BE2C (cell line): ENCODE data around the gene PITPNM2.

Experiments
- DNase-seq: peaks from one replicate; pipeline ENCODE4 v3.0.0-alpha.2; 2020
- H3K27me3 ChIP-seq: fragments of 250-450 bp; sonication (Bioruptor Pico); 2 replicates; pipeline ENCODE4 v1.5.1; 2020; ENCODE audit warnings: mild to moderate bottlenecking
- H3K36me3 ChIP-seq: fragments of 250-450 bp; sonication (Bioruptor Pico); 2 replicates; pipeline ENCODE4 v1.5.1; 2020; ENCODE audit warnings: mild to moderate bottlenecking
- H3K4me1 ChIP-seq: fragments of 250-450 bp; sonication (Bioruptor Pico); 2 replicates; pipeline ENCODE4 v1.5.1; 2020
- H3K4me3 ChIP-seq: 2 replicates; pipeline ENCODE4 v1.5.1; 2011; ENCODE audit warnings: low read depth, low read length
- H3K9me3 ChIP-seq: fragments of 250-450 bp; sonication (Bioruptor Pico); 2 replicates; pipeline ENCODE4 v1.5.1; 2020
- TF ChIP-seq, protein P1 (sequence below): IDR thresholded peaks from 2 replicates; pipeline ENCODE4 v1.5.1; 2012; ENCODE audit warnings: mild to moderate bottlenecking, low read depth, low read length

The PITPNM2 gene

GRCh38 chr12:123153906-123154305 lies 3.0 kb upstream of the PITPNM2 start:
- no peaks in the 10 kb centered on the region for H3K9me3 ChIP-seq
- DNase-seq, result no peak
- TF ChIP-seq, protein P1, sequence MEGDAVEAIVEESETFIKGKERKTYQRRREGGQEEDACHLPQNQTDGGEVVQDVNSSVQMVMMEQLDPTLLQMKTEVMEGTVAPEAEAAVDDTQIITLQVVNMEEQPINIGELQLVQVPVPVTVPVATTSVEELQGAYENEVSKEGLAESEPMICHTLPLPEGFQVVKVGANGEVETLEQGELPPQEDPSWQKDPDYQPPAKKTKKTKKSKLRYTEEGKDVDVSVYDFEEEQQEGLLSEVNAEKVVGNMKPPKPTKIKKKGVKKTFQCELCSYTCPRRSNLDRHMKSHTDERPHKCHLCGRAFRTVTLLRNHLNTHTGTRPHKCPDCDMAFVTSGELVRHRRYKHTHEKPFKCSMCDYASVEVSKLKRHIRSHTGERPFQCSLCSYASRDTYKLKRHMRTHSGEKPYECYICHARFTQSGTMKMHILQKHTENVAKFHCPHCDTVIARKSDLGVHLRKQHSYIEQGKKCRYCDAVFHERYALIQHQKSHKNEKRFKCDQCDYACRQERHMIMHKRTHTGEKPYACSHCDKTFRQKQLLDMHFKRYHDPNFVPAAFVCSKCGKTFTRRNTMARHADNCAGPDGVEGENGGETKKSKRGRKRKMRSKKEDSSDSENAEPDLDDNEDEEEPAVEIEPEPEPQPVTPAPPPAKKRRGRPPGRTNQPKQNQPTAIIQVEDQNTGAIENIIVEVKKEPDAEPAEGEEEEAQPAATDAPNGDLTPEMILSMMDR, result no peak
- H3K4me3 ChIP-seq, result no peak overlapping the region
- H3K27me3 ChIP-seq, result no peaks in the 10 kb centered on the region; the same call in 1 of the 2 replicates
- H3K4me1 ChIP-seq, result 0 out of 2 replicates have a peak, but pooled peaks cover 4% of the 10 kb centered on the region
- peaks cover 6% of the 10 kb centered on the region for H3K36me3 ChIP-seq

DNA sequence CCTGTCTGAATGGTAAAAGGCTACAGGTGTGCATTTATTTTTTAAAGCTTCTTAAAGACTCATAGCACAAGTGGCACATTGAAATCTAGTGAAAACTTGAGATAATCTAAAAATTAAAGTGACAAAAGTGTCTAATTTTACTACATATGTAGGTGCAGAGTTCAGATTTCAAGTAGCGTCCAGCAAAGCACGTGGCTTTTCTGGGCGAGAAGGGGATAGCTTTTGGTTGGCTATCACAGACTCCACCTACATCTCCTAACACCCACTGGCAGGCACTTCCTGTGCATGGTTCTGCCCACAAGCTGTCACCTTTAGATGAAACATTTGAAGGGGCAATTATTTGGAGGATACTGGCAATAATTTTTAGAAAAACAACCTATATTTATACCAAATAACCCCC lies 1.9 kb upstream of the PITPNM2 start:
- Histone ChIP-seq H3K36me3 (peaks cover 6% of the 10 kb centered on the region), H3K4me1 (0 out of 2 replicates have a peak, but pooled peaks cover 4% of the 10 kb centered on the region), H3K27me3 (no peaks in the 10 kb centered on the region; the same call in 1 of the 2 replicates), H3K9me3 (no peaks in the 10 kb centered on the region), H3K4me3 (no peak overlapping the region)
- TF ChIP-seq, protein P1, result no peak
- no peak for DNase-seq

- Histone ChIP-seq H3K4me3 (peak overlapping the region; percentile 58), H3K9me3 (no peaks in the 10 kb centered on the region), H3K36me3 (peaks cover 6% of the 10 kb centered on the region), H3K4me1 (0 out of 2 replicates have a peak, but pooled peaks cover 4% of the 10 kb centered on the region), H3K27me3 (no peaks in the 10 kb centered on the region; the same call in 1 of the 2 replicates)
- DNase-seq, result no peak
- TF ChIP-seq, protein P1, result no peak
These were observed 866 bp upstream of the PITPNM2 start for GRCh38 chr12:123151457-123152454.

DNA sequence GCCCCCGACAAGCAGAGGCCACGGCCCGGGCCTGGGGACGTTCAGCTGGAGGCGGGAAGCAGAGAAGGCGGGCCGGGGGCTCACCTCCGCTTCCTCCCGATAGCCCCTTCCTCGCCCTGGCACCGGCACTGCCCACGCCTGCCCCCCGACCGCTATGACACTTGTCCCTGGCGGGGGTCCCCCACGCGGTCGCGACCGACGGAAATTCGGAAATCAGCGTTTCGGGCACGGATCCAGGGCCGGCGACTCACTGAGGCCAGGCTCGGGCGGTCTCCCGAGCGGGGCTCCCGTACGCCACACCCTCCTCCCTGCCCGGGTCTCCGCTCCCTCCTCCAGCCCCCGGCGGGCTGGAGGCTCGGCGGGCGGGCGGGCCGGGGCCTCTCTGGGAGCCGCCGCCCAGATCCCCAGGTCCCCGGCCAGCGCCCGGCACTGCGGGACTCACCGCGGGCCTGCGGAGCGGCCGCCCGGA lies 581 bp downstream of the PITPNM2 start:
- Histone ChIP-seq H3K9me3 (no peaks in the 10 kb centered on the region), H3K4me3 (peak overlapping the region; percentile 55), H3K36me3 (peaks cover 2% of the 10 kb centered on the region; the same call in 1 of the 2 replicates), H3K4me1 (0 out of 2 replicates have a peak, but pooled peaks cover 4% of the 10 kb centered on the region), H3K27me3 (no peaks in the 10 kb centered on the region; the same call in 1 of the 2 replicates)
- peak; percentile 38 for DNase-seq
- TF ChIP-seq, protein P1, result no peak

DNA sequence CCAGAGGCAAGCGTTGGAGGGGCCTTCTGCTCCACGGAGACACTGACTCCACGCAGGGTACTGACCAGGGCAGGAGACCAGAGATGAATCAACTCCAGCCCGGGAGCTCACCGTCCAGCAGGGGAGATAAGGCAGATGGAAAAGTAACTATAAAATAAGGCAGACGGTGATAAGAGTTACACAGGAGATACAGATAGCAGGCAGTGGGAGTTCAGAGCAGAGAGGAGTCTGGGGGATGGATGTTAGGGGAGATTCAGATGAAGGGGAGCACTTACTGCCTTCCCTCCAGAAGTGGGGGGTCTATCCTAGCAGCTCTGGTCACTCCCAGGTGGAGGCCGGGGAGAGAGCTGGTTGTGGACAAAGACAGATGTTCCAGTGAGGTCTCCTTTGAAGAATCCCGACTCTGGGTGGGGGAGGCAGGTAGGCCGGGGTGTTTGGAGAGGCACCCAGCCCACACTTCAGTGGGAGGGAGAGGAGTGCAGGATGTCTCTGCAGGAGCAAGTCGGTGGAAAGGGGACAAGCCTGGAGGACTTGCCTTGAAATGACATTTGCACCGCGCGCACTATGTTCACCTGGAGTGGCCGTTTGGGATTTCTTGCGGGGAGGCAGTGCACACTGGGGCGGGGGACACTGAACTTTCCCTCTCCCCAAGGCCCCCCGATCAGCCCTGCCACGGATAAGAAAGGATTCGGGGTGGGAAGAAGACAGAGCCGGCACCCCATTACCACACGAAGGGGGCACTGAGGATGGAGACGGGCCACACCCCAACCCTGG lies 1.2 kb downstream of the PITPNM2 start:
- no peaks in the 10 kb centered on the region; the same call in 1 of the 2 replicates for H3K36me3 ChIP-seq
- TF ChIP-seq, protein P1, result no peak
- peak overlapping the region; percentile 55 for H3K4me3 ChIP-seq
- H3K9me3 ChIP-seq, result no peaks in the 10 kb centered on the region
- DNase-seq, result no peak
- 0 out of 2 replicates have a peak, but pooled peaks cover 4% of the 10 kb centered on the region for H3K4me1 ChIP-seq
- H3K27me3 ChIP-seq, result no peaks in the 10 kb centered on the region; the same call in 1 of the 2 replicates
